HG02852 (cell line): Measurements from ENCODE around the gene LGALS4.
"Not testable (repeated sequence)": the region's sequence is repeated elsewhere in the genome, so short reads cannot be mapped to it uniquely, and the experiment has no call there.

Experiments
- ATAC-seq: cut with Tn5 transposase; IDR thresholded peaks from one replicate; pipeline ENCODE4 v1.9.1; 2021; ENCODE audit warnings: mild to moderate bottlenecking, moderate library complexity; ENCODE audit not compliant: unreplicated experiment

LGALS4 gene

DNA sequence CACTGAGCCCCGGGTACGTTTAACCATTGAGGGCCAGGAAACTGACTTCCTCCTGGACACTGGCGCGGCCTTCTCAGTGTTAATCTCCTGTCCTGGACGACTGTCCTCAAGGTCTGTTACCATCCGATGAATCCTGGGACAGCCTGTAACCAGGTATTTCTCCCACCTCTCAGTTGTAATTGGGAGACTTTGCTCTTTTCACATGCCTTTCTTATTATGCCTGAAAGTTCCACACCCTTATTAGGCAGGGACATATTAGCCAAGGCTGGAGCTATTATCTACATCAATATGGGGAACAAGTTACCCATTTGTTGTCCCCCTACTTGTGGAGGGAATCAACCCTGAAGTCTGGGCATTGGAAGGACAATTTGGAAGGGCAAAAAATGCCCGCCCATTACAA, 13.2 kb upstream of the LGALS4 start:
- not testable (repeated sequence) for ATAC-seq

DNA sequence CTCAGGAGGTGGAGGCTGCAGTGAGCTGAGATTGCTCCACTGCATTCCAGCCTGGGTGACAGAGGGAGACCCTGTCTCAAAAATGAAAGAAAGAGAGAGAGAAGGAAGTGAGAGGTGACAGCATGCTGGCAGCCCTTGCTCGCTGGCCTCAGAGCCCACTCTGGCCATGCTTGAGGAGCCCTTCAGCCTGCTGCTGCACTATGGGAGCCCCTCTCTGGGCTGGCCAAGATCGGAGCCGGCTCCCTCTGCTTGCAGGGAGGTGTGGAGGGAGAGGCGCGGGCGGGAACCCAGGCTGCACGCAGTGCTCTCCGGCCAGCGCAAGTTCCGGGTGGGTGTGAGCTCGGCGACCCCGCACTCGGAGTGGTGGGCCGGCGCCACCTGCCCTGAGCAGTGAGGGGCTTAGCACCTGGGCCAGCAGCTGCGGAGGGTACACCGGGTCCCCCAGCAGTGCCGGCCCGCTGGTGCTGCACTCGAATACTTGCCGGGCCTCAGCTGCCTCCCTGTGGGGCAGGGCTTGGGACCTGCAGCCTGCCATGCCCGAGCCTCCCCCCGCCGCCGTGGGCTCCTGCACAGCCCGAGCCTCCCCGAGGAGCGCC, 8.6 kb upstream of the LGALS4 start:
- ATAC-seq: not testable (repeated sequence)

DNA sequence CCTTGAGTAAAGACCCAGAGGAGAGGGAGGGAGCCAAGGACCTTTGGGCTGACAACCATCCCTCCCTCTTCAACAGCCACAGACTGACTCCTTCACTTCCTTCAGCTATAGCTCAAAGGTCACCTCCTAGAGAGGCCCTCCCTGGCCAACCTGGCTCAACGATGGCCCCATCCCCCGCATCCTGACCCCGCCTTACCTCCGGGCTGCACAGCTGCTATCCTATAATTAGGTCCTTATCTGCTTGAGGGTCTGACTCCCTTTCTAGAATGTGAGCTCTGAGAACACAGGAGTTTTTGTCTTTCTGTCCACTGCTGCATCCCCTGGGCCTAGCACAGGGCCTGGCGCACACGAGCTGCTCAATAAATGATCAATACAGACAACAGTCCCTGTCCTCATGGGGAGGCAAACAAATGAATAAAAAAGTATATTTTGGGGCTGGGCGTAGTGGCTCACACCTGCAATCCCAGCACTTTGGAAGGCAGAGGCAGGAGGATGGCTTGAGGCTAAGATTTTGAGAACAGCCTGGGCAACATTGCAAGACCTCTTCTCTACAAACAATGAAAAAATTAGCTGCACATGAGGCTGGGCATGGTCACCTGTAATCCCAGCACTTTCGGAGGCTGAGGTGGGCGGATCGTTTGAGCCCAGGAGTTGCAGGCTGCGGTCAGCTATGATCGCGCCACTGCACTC, 6.6 kb upstream of the LGALS4 start:
- no peak for ATAC-seq

DNA sequence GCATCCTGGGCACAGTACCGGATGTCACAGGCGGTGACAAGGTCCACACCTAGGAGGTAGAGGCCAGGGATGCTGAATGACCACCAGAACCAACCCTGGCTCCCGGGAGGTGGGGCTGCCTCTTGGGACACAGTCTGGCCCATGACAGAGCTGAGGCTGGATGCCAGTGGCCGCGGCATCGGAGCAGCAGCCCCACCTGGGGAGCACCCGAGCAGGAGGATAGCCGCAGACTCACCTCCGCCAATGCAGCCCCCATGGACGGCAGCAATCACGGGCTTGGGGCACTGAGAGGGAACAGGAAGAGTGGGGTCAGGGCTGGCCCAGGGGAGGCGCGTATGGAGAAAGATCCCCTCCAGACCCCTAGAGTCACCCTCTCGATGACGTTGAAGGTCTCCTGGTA, 4.3 kb upstream of the LGALS4 start:
- ATAC-seq: no peak

DNA sequence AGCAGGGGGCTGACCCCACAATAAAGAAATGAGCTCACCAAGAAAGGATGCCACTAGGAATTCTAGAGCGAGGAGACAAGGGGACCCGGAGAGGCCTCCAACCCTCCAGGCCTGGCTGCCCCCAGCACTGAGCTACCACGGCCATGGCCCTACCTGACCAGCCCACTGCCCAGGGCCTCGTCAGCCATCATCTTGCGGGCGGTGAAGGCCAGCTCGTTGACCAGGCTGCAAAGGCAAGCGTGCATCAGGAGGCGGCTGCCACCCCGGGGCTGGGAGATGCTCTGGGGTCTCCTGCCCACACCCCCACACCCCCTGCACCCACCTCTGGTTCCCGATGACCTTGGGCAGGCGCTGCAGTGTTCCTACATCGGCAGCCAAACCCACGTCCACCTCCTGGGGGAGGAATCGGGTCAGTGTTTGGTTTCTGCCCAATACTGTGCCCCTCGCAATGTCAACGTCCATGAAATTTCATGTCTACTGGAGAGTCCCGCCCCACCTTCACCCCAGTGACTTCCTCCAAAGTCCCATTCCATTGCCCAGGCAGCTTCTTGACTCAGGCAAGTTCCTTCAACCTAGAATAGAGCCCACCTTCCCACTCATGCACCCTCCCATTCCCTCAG, 3.5 kb upstream of the LGALS4 start:
- no peak for ATAC-seq

DNA sequence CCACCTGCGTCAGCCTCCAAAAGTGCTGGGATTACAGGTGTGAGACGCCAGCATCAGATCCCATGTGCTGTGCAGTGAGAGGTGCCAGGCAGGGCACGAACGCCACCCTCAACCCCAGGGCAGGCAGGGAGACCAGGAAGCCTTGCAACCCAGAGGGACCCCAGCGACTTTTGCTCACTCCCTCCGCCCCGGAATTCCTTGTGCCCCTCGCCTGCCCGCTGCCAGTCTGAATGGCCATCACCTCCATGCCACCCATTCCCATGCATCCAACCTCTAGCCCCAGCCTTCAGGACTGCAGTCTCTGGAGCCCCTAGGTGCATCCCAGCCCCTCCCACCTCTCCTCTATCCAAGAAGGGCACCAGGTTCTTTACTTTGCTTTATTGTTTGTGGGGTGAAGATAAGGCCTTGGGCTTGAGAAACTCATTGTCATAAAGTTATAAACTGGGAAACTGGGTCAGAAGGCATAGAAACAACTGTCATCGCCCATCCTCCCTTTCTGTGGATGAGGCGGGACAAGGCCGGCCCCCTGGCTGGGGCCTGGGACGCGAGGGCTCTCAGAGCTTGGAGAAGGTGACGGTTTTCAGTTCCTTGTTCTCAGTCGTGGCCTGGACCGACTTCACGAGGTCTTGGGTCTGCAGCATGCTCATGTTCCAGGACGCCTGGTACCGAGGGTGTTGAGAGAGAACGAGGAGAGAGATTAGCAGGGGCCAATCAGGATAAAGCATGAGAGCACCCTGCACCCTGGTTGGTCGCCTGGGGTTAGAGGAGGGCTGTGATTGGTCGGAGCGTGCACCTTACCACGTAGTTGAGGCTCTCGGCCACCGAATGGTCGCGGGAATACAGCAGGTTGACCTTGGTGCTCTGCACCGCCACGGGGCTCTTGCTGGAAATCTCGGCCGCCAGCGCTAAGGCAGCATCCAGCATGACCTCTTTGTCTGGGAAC, 2.6 kb upstream of the LGALS4 start:
- no peak for ATAC-seq

DNA sequence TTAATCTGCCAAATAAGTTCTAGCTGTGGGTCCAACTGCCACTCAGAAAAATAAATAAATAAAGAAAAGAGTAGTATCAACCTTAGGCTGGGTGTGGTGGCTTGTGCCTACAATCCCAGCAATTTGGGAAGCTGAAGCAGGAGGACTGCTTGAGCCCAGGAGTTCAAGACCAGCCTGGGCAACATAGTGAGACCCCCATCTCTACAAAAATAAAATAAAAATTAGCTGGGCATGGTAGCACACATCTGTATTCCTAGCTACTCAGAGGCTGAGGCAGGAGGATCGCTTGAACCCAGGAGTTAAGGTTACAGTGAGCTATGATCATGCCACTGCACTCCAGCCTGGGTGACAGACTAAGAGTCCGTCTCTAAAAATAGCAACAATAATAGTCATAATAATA, 1.2 kb upstream of the LGALS4 start:
- ATAC-seq: not testable (repeated sequence)

DNA sequence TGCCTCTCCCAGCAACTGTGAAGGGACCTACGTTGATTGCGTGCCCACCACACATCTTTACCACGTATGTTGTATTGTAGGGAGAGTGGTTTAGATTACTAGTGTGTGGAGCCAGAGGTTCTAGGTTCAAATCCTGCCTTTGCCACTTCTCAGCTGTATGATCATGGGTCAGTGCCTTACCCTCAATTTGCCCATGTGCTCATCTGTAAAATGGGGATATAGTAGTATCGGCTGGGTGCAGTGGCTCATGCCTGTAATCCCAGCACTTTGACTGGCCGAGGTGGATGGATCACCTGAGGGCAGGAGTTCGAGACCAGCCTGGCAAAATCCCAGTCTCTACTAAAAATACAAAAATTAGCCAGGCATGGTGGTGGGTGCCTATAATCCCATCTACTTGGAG, 578 bp upstream of the LGALS4 start:
- ATAC-seq: no peak

DNA sequence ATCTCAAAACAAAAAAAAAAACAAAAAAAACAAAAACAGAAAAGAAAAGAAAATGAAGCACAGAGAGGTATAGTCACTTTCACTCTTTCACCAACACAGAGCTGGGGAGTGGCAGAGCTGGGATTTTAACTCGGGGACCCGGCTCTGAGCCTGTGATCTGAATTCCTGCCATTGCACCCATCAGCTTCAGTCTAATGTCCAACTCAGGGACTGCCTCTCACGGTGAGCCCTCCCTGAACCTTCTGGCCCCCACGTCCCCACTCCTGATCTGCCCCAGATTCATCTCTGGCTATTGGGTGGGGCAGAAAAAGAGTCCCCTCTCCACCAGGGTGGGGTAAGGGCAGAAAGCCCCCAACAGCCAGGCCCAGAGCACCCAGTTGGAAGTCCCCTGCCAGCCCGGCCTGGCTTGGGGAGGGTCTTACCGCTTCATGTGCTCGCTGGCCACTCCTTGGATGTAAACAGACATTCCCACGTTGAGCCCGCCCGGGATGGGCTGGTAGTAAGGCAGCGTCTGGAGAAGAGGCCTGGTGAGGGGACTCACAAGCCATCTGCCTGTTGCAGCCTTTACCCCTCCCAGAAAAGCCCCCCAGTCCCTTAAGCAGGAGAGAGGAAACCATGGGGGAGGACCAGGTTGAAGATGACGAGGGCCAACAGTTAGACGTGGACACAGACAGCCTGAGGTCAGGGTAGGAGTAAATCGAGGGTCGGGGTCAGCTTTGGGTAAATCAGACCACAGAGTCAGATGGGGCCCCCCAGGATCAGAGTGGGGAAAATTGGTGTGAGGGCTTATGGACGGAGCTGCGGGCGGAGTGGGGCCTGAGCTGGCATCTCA, 520 bp downstream of the LGALS4 start:
- no peak for ATAC-seq

DNA sequence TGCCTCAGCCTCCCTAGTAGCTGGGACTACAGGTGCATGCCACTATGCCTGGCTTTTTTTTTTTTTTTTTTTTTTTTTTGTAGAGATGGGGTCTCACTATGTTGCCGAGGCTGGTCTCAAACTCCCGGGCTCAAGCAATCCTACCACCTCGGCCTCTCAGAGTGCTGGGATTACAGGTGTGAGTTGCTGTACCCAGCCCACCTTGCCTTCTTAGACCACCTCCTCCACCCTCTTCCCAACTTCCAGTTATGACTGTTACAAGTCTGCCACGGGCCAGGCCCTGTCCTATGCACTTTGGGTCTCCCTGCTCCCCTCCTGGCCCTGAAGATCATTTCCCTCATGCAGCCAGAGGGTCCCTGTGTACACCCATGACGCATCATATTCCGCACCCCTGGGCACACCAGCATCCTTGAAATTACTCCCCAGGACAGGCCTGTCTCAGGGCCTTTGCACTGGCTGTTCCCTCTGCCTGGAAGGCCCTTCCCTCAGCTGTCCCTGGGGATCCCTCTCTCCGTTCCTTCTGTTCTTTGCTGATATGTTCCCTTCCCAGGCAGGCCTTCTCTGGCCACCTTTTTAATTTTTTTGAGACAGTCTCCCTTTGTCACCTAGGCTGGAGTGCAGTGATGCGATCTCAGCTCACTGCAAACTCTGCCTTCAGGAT, 3.0 kb downstream of the LGALS4 start:
- no peak for ATAC-seq

DNA sequence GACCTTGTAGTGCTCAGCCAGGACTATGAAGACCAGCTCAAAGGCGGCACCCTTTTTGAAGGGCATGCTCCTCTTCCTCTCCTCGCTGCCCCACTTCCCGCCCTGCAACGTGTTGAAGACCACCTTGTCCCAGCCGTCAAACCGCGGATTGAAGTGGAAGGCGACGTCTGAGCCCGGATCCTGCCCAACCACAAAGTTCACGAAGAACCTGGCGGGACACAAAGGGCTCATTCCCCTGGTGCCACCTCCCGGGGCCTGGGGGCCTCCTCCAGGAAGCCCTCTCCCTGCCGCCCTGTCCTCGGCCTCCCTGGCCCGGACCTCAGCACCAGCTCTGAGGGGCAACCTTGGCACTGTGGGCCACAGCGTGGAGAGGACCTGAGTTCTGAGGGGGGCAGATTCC, 4.0 kb downstream of the LGALS4 start:
- ATAC-seq: no peak

DNA sequence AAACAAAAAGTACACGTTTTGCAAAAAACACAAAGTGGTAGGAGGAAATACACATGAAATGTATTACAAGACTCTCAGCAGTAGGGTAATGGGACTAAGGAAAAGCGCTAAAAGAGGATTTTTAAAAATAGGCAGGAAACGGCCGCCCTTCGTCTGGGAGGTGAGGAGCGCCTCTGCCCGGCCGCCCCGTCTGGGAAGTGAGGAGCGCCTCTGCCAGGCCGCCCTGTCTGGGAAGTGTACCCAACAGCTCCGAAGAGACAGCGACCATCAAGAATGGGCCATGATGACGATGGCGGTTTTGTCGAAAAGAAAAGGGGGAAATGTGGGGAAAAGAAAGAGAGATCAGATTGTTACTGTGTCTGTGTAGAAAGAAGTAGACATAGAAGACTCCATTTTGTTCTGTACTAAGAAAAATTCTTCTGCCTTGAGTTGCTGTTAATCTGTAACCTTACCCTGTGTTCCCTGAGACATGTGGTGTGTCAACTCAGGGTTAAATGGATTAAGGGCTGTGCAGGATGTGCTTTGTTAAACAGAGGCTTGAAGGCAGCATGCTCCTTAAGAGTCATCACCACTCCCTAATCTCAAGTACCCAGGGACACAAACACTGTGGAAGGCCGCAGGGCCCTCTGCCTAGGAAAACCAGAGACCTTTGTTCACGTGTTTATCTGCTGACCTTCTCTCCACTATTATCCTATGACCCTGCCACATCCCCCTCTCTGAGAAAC, 5.2 kb downstream of the LGALS4 start:
- not testable (repeated sequence) for ATAC-seq

DNA sequence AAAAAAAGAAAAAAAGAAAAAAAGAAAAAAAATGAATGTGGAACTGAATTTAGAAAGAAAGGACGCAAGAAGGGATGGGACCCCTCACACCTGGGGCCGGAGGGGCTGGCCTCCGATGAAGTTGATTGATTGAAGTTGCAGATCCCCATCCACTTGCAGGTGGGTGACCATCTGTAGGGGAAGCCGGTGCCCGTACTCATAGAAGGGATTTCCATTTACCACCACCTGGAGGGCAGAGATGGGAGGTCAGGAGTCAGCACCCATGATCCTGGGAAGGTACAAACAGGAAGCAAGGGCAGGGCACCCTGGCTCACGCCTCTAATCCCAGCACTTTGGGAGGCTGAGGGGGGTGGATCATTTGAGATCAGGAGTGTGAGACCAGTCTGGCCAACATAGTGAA, 6.4 kb downstream of the LGALS4 start:
- ATAC-seq: no peak

DNA sequence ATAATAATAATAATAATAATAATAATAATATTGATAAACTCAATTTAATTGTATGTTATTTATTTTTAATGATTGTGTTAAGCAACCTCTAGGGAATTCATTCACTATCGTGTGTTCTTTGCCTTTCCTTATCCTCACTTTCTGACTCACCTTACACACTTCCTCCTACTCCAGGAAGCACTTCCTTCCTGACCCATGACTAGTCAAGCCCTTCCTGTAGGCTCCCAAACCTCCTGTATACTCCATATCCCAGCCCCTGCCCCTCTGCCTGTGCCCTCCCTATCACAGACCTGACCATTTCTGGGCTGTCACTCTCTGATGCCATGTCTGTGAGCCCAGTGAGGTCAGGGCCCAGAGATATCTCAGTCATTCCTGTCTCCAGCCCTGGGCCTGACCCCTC, 7.6 kb downstream of the LGALS4 start:
- ATAC-seq: no peak

DNA sequence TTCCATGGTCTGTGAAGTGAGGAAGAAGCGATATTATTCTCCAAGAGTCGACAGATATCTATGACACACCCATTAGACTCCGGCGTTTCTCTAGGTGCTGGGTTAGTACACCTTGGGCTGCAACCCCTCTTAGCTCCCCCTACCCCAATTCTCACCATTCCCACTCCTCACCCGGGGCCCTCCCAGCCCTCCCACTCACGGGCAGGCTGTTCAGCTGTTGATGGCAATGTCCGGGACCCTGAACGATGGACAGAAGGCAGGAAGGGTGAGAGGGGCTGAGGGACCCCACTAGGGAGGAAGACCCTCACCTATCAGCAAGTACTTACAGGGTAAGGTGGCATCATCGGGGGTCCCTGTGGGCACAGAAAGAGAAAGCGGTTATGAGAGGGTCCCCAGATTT, 9.2 kb downstream of the LGALS4 start:
- ATAC-seq: no peak

DNA sequence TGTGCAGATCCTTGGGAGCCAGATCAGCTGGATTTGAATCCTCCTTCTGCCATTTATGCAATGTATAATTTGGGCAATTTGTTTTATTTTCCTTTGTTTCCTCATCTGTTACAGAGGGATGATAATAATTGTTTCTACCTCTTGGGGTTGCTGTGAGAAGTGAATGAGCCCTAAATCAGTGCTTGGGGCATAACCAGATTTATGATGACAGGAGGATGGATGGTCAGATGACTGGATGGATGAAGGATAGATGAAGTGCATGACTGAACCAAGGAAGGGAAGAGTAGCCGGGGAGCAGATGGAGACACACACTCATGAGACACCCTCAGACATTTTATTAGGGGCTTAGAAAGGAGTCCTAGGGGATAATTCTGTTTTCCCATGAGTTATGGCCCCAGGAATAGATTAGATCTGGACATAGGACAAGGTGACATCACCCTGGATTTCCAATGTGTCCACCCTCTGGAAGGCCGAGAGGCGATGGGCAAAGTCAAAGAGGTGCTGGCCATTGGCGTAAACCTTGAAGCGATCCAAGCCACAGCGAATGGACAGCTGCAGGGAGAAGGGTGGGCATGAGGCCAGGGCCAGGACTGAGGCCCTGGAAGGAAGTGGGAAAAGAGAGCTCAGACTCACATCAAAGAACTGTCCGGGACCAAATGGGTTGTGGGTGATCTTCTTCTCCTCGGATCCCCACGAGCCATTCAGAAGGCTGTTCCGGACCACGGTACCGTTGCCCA, 11.2 kb downstream of the LGALS4 start:
- ATAC-seq: no peak

DNA sequence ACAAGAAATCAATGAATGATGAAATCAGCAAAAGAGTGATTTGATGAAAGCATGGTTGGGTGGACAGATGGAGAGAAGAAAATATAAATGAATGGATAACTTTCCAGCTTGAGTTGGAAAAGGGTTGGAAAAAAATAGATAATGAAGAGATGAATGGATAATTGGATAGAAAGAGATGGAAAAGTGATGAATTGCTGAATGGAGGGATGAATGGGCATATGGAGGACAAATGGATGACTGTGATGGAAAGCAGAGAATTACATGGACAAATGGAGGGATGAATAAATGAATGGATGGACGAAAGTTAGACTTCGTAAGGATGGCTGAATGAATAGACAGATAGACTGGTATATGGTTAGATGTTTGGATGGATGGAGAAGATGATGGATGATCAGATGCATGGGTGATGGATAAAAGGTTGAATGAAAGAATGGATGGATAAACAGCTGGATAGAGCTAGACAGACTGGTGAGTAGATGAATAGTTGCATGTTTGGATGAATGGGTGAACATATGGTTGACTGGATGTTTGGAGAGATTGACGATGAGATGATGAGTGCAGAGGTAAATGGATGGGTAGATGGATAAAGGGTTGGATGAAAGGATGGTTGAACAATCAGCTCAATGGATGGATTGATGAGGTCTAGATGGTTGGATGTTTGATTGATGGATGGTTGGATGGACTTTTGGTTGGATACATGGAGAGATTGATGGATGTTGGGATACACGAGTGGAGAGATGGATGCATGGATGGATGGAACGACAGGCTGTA, 12.0 kb downstream of the LGALS4 start:
- ATAC-seq: no peak

DNA sequence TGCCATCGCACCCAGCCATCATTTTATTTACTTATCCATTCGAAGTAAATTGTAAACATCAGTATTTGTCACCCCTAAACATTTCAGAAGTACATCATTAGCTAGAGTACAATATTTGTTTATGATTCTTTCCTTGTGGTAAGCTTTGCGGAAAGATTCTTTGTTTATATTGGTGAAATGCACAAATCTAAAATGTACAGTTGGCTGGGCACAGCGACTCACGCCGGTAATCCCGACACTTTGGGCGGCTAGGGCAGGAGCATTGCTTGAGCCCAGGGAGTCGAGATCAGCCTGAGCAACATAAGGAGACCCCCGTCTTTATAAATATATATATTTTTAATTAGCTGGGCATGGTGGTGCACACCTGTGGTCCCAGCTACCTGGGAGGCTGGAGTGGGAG, 13.6 kb downstream of the LGALS4 start:
- no peak for ATAC-seq
